GM19467 (cell line): ENCODE results near the gene SETMAR.
A peak's percentile ranks its signal among the peaks of the same experiment; 100 is the strongest.
"Not testable (repeated sequence)": the region's sequence is repeated elsewhere in the genome, so short reads cannot be mapped to it uniquely, and the experiment has no call there.

Experiments
- ATAC-seq: cut with Tn5 transposase; IDR thresholded peaks from one replicate; pipeline ENCODE4 v1.9.1; 2021; ENCODE audit warnings: mild to moderate bottlenecking, moderate library complexity; ENCODE audit not compliant: unreplicated experiment

Gene SETMAR

DNA sequence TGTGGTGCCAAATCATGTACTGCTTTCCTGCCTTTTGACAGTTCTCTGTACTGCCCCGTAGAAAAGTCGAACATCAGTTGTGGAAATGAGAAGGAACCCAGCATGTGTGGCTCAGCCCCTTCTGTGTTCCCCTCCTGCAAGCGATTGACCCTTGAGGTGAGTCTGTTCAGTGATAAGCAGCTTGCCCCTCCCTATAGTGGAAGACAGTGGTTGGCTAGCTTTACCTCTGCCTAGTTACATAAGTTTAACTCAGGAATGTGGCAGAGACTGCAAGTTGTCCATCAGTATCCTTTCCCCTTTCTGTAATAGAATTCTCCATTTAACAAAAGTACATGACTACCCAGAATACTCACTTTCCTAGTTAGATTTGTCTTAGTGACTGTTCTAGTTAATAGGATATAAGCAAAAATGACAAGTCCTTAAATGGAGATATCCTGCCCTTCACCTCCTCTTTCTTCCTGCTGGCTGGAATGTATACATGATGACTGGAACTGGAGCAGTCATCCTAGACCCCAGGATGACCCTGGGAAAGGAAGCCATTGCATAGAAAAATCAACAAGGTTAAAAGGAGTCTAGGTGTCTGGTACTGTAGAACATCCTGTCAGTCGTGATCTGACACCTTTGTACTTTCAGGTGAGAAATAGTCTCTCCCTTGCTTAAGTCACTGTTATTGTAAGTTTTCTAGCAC lies 10.6 kb downstream of the SETMAR start:
- ATAC-seq = no peak

DNA sequence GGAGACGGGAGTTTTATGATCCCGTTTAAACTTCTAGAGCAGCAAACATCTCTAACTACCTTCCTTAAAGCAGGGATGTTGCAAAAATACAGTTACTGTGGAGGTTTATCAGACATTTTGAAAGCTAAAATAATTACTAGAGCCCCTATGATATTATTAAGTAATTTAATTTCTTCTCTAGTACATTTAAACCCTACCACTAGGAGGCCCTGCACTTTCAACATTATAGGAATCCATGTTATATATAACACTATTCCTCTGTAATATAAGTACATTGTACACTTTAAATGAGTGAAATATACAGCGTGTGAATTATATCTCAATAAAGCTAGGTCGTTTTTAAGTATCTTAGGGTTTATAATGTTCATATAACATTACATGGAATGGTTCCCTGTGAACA lies 11.5 kb downstream of the SETMAR start:
- ATAC-seq = no peak

GRCh38 chr3:4320096-4320911 lies 17.1 kb downstream of the SETMAR start:
- ATAC-seq = no peak

DNA sequence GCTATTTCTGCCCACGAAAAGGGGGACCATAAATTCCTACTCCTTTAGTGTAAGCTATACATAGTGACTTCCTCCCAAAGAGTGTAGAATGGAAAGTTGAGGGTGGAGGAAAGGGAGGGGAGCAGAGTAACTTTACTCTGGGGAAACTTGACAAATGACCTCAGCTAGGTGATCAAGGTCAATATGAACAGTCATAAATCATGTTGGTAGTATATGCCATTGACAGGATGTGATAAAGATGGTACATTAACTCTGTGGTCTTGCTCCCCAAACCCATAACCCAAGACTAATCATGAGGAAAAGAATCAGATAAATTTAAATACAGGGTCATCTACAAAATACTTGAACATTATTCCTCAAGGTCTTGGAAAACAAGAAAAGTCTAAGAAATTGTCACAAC lies 18.6 kb downstream of the SETMAR start:
- ATAC-seq = no peak

GRCh38 chr3:4322635-4323034 lies 19.5 kb downstream of the SETMAR start:
- ATAC-seq = no peak

- no peak for ATAC-seq
Observed at GRCh38 chr3:4323246-4324027, 20.3 kb downstream of the SETMAR start.

DNA sequence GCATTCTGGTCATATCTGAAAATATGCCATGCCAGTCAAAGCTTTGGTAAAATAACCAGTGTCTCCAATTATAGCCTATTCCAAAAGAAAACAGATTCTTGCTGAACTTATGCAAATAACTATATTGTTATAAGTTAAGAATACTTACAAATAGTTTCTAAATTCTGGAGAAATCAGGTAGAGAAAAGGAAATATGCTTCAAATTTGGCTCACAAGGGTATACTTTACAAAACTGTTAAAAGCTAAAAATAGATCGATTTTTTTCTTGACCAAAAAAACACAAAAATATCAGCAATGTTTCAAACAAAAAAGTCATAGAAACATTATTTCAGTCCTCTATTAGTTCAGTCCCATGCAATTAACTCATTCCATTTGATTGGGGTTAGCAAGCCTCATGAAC lies 23.7 kb downstream of the SETMAR start:
- no peak for ATAC-seq

- not testable (repeated sequence) for ATAC-seq
Observed at GRCh38 chr3:4329806-4330205, 26.6 kb downstream of the SETMAR start.

DNA sequence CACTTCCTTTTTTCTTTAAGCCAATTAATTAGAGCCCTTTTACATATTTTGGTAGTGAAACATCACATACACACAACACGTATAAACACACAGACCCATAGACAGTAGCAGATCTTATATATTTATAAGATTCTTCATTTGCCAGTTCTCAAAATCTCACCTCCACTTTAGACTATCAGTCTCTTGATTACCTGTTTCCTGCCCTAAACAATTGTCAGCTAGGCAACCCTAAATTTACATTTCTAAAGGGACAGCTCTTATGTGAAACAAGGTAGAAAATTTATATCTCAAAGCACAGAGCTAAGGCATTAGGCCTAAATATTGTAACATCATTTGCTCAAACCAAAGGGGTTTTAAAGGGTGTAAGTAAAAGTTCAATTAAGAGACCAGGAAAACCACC lies 28.9 kb downstream of the SETMAR start:
- ATAC-seq = no peak

- no peak for ATAC-seq
Observed at GRCh38 chr3:4332574-4332973, 29.4 kb downstream of the SETMAR start.

DNA sequence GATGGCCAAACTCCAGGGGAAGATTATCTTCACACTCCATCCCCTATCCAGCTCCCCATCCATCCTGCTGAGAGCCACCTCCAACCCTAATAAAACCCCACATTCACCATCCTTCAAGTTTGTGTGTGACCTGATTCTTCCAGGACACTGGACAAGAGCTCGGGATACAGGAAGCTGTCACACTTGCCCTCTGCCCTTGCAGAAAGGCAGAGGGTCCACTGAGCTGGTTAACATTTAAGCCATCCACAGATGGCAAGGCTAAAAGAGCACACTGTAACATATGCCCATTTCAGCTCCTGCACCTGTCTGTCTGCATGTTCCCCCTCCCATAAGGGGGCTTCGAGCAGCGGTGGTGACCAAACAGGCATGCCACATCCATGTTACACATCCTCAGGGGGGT lies 29.8 kb downstream of the SETMAR start:
- ATAC-seq = no peak

GRCh38 chr3:4334548-4334947 lies 31.4 kb downstream of the SETMAR start:
- no peak for ATAC-seq

- no peak for ATAC-seq
Observed at GRCh38 chr3:4335840-4336562, 32.8 kb downstream of the SETMAR start.

DNA sequence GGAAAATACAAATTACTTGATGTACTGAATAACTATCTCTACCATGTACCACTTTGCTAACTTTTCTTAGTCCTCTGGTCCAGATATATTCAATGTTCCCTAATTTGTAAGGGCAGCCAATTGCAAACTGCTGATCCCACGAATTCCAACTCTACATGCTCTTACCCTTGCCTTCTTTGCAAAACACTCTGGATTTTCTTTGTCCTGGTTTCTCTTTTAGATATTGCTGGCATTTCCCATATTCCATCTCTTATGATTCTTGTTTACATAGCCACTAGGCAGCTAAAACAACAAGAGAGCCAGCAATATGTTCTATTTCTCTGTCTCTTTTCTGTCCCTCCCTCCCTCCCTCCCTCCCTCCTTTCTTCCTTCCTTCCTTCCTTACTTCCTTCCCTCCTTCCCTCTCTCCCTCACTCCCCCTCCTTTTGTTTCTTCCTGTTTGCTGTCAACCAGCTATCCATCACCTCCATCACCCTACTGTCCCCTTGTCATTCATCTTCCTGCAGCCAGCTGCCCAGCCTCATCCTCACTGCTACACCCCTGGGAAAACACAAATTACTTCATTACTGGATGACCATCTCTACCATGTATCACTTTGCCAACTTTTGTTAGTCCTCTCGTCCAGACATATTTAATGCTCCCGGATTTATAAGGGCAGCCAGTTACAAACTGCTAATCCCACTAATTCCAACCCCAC lies 33.8 kb downstream of the SETMAR start:
- no peak for ATAC-seq

DNA sequence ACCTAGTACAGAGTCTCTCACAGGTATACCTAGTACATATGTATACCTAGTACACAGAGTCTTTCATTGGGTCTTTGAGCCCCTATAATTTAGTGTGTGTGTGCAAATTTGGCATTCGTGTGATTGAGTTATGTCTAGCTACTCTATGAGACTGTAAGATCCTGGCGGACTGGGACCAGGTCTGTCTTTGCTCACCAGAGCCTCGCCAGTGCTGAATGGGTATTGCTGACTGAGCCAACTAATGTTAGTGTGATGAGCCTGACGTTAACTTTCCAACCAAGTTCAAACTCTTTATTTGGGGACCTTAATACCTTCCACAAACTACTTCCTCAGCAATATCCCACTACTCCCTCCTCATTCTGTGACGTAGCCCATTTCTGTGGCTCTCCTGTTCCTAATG lies 35.6 kb downstream of the SETMAR start:
- no peak for ATAC-seq

DNA sequence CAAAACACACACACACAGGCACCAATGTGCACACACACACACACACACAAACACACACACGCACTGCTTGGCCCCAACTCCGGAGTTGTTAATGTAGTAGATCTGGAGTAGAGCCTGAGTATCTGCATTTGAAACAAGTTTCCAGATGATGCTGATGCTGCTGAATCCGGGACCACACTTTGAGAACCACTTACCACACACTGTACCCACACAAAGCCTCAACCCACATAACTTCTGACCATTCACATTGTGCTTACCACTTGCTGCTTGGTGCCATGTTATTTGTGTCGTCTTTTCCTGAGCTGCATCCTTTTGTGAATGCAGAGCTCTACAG lies 36.9 kb downstream of the SETMAR start:
- ATAC-seq = no peak

DNA sequence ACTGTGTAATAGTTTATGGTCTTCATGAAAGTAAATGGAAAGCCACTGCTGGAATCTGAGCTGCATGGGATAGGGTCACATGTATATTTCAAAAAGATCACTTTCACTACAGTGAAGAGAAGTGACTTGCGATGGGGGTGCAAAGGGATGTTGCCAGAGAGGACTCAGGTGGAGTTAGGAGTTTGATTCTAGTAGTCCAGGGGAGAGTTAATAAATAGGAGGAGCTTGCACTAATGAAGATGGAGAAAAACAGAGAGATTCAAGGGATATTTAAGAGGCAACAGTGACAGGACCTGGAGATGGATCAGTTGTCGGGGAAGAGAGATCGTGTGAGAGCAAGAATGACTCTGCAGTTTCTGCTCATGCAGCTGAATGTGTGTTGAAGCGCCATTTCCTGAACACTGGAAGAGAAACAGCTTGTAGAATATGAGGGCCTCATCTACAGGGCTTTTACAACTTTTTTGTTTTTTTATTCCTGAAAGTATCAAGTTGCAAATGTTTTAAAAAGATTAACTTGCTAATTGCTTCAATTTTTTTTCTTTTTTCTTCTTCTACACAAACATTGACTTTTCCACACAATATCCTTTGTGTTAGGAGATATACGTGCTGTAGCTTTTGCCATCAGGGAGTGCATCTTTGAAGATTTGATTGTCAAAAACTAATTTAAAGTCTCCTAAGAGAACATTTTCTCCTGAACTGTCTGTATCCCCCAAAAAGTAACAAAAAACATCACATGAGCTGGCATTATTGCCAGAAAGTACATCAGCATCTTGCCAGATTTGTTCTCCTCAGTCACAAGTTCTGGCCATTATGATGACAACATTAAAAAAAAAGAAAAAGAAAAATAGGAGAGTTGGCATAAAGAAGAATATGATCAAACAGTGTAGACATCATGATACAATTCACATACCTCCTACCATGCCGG lies 37.5 kb downstream of the SETMAR start:
- no peak for ATAC-seq

DNA sequence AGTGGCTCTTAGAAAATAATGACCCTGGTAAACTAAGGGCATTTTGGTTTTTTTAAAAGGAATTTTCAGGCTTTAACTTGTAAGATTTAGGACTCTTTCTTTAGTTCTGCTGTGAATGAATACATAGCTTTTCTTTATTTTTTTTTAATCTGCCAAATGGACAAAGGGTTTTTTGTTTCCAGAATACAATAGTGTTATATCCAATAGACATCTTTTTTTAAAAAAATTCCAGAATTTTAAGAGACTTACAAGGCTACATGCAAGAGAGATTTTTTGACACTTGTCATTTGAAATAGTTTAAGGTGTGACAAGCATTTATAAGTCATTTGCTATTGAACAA lies 38.1 kb downstream of the SETMAR start:
- ATAC-seq = no peak

GRCh38 chr3:4343258-4343657 lies 40.1 kb downstream of the SETMAR start:
- ATAC-seq = no peak

GRCh38 chr3:4350789-4351163 lies 47.6 kb downstream of the SETMAR start:
- peak; percentile 81 for ATAC-seq
